HepG2 (cell line): Measurements from ENCODE around the gene CD274. TPM values are rescaled to one million over a fixed set of nuclear protein-coding genes. Genes with fewer than 3 reads are reported as not detected.

Experiments
- ATF5 ChIP-seq: sonication (generic); formaldehyde crosslinking; IDR thresholded peaks from 2 replicates; pipeline ENCODE4 v1.4.0; 2020; ENCODE audit warnings: mild to moderate bottlenecking, low read depth, missing genetic modification reagents
- ATF7 ChIP-seq, 2 experiments: fragments of 450-650 bp in 1 of 2; sonication (generic) in 1 of 2; formaldehyde crosslinking in 1 of 2; IDR thresholded peaks; 2 replicates each; pipeline versions ENCODE4 v1.4.0 to v1.6.1; 2016 to 2020; ENCODE audit warnings: antibody characterized with exemption in 1 of 2, mild to moderate bottlenecking in 1 of 2, missing genetic modification reagents in 1 of 2
- CBFB ChIP-seq: sonication (generic); formaldehyde crosslinking; IDR thresholded peaks from 2 replicates; pipeline ENCODE4 v1.4.0; 2020; ENCODE audit warnings: missing genetic modification reagents
- JUND ChIP-seq: sonication (generic); formaldehyde crosslinking; IDR thresholded peaks from 2 replicates; pipeline ENCODE4 v1.8.0; 2022; ENCODE audit warnings: mild to moderate bottlenecking, missing genetic modification reagents
- NR2F1 ChIP-seq, 2 experiments: fragments of 450-650 bp in 1 of 2; formaldehyde crosslinking in 1 of 2; IDR thresholded peaks; 2 replicates each; pipeline versions ENCODE4 v1.5.0 to v1.6.1; 2016 to 2020; ENCODE audit warnings: mild to moderate bottlenecking in 1 of 2, missing compliant biosample characterization in 1 of 2, missing genetic modification reagents in 1 of 2, moderate library complexity in 1 of 2
- SMAD1 ChIP-seq: sonication (generic); formaldehyde crosslinking; IDR thresholded peaks from 2 replicates; pipeline ENCODE4 v1.4.0; 2020; ENCODE audit warnings: missing genetic modification reagents, low read depth, mild to moderate bottlenecking, borderline replicate concordance
- SRY ChIP-seq: sonication (generic); formaldehyde crosslinking; IDR thresholded peaks from 2 replicates; pipeline ENCODE4 v1.8.0; 2022; ENCODE audit warnings: mild to moderate bottlenecking, missing genetic modification reagents
- ZFP36L1 ChIP-seq: sonication (generic); formaldehyde crosslinking; IDR thresholded peaks from 2 replicates; pipeline ENCODE4 v1.8.0; 2022; ENCODE audit warnings: mild to moderate bottlenecking, missing genetic modification reagents, moderate library complexity
- ZMAT3 ChIP-seq: sonication (generic); formaldehyde crosslinking; conservative IDR thresholded peaks from 2 replicates; pipeline ENCODE4 v1.7.0; 2021; ENCODE audit warnings: missing genetic modification reagents
- ZMYM3 ChIP-seq: sonication (generic); formaldehyde crosslinking; IDR thresholded peaks from 2 replicates; pipeline ENCODE4 v1.5.1; 2020; ENCODE audit warnings: mild to moderate bottlenecking, missing genetic modification reagents
- ZNF205 ChIP-seq: IDR thresholded peaks from 2 replicates; pipeline ENCODE4 v1.6.1; 2018; ENCODE audit warnings: missing biosample characterization, missing genetic modification reagents
- ZNF430 ChIP-seq: sonication (generic); formaldehyde crosslinking; IDR thresholded peaks from 2 replicates; pipeline ENCODE4 v1.9.0; 2021; ENCODE audit warnings: mild to moderate bottlenecking, missing genetic modification reagents
- ZNF781 ChIP-seq: sonication (generic); formaldehyde crosslinking; IDR thresholded peaks from 2 replicates; pipeline ENCODE4 v1.5.1; 2020; ENCODE audit warnings: borderline replicate concordance, mild to moderate bottlenecking, missing genetic modification reagents; ENCODE audit errors: not compliant biosample characterization
- ZNF883 ChIP-seq: sonication (generic); formaldehyde crosslinking; IDR thresholded peaks from 2 replicates; pipeline ENCODE4 v1.5.1; 2020; ENCODE audit warnings: mild to moderate bottlenecking, missing genetic modification reagents; ENCODE audit errors: not compliant biosample characterization
- polyA plus RNA-seq, 8 experiments: library from polyadenylated mRNA; depleted of rRNA in 3 of 8; stranded (reverse) in 7 of 8; unstranded in 1 of 8; fragments of >200 nt; fragmentation: Illumina TruSeq in 4 of 8; extraction: Trizol in 4 of 8; gene quantifications; 2 replicates each; pipeline versions ENCODE4 v1.2.1 to v1.2.3, GENCODE V29; 2011 to 2016; ENCODE audit warnings: low read depth in 4 of 8, missing spikeins in 1 of 8, mixed read lengths in 1 of 8; ENCODE audit not compliant: insufficient read depth in 1 of 8
- total RNA-seq, 5 experiments: library from RNA; depleted of rRNA; stranded (reverse); fragments of >200 nt; fragmentation: Illumina TruSeq; extraction: Trizol; gene quantifications; 2 replicates each; pipeline ENCODE4 v1.2.3, GENCODE V29; 2016; ENCODE audit warnings: low read depth in 1 of 5
- TF ChIP-seq, protein P1 (sequence below): sonication (generic); formaldehyde crosslinking; IDR thresholded peaks from 2 replicates; pipeline ENCODE4 v1.4.0; 2020; ENCODE audit warnings: mild to moderate bottlenecking, missing genetic modification reagents
- TF ChIP-seq, protein P2 (sequence below): sonication (generic); formaldehyde crosslinking; IDR thresholded peaks from 2 replicates; pipeline ENCODE4 v1.8.0; 2022; ENCODE audit warnings: mild to moderate bottlenecking, missing genetic modification reagents, borderline replicate concordance

The CD274 gene
- total and polyA plus RNA-seq, 2 of the 13 experiments (the other 11 are each of a cell fraction or from before 2014, with no cell fraction given), result 0.17 to 0.49 TPM

DNA sequence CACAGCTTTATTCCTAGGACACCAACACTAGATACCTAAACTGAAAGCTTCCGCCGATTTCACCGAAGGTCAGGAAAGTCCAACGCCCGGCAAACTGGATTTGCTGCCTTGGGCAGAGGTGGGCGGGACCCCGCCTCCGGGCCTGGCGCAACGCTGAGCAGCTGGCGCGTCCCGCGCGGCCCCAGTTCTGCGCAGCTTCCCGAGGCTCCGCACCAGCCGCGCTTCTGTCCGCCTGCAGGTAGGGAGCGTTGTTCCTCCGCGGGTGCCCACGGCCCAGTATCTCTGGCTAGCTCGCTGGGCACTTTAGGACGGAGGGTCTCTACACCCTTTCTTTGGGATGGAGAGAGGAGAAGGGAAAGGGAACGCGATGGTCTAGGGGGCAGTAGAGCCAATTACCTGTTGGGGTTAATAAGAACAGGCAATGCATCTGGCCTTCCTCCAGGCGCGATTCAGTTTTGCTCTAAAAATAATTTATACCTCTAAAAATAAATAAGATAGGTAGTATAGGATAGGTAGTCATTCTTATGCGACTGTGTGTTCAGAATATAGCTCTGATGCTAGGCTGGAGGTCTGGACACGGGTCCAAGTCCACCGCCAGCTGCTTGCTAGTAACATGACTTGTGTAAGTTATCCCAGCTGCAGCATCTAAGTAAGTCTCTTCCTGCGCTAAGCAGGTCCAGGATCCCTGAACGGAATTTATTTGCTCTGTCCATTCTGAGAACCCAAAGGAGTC is at the start of gene CD274 (continued):
- TF ChIP-seq, protein P1, sequence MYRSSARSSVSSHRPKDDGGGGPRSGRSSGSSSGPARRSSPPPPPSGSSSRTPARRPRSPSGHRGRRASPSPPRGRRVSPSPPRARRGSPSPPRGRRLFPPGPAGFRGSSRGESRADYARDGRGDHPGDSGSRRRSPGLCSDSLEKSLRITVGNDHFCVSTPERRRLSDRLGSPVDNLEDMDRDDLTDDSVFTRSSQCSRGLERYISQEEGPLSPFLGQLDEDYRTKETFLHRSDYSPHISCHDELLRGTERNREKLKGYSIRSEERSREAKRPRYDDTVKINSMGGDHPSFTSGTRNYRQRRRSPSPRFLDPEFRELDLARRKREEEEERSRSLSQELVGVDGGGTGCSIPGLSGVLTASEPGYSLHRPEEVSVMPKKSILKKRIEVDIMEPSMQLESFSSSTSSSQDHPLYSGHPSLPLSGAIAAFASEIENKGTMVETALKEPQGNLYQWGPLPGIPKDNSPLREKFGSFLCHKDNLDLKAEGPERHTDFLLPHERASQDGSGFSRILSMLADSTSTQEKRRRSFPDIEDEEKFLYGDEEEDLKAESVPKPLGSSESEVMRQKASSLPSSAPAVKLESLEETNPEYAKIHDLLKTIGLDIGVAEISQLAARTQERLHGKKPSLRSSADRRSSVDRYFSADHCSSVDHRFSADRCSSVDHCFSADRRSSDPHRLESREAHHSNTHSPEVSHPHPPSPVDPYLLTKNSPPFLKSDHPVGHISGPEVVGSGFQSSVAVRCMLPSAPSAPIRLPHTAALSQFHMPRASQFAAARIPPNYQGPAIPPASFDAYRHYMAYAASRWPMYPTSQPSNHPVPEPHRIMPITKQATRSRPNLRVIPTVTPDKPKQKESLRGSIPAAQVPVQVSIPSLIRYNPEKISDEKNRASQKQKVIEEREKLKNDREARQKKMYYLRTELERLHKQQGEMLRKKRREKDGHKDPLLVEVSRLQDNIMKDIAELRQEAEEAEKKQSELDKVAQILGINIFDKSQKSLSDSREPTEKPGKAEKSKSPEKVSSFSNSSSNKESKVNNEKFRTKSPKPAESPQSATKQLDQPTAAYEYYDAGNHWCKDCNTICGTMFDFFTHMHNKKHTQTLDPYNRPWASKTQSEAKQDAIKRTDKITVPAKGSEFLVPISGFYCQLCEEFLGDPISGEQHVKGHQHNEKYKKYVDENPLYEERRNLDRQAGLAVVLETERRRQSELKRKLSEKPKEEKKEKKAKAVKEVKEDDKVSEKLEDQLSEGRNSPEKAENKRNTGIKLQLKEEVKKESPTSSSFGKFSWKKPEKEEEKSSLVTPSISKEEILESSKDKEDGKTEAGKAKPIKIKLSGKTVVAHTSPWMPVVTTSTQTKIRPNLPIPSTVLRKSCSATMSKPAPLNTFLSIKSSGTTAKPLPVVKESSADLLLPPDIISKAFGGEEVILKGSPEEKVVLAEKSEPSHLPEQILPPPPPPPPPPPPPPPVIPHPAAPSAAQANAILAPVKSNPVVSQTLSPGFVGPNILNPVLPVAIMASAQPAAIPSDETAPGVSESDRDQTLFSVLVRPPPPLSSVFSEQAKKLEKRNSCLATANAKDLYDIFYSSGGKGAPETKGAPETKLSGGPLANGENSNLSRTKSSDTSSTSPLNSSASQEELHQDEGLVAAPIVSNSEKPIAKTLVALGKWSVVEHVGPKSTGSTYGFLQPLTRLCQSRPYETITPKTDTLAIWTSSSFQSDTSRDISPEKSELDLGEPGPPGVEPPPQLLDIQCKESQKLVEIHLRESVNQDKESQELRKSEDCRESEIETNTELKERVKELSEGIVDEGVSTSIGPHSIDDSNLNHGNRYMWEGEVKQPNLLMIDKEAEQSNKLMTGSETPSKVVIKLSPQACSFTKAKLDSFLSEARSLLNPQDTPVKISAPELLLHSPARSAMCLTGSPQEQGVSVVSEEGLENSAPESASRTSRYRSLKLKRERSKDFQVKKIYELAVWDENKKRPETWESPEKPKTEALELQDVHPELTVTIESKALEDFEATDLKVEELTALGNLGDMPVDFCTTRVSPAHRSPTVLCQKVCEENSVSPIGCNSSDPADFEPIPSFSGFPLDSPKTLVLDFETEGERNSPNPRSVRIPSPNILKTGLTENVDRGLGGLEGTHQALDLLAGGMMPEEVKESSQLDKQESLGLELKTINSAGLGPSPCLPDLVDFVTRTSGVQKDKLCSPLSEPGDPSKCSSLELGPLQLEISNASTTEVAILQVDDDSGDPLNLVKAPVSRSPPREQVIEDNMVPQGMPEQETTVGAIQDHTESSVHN (CRISPR knock-in tag), result no peak
- TF ChIP-seq NR2F1 (CRISPR knock-in tag; IDR thresholded peaks at IDR 0.05), result peak in 1 of 2 experiments; percentile 41; a peak in 1 of 4 replicates
- peak; percentile 63 for TF ChIP-seq ZNF883 (CRISPR knock-in tag)
- TF ChIP-seq ZMAT3 (CRISPR knock-in tag), result peak; percentile 59; the same call in 1 of the 2 replicates
- peak; percentile 68; the same call in 1 of the 2 replicates for TF ChIP-seq ZFP36L1 (CRISPR knock-in tag)
- TF ChIP-seq JUND, result no peak
- TF ChIP-seq CBFB (CRISPR knock-in tag), result 0 out of 2 replicates have a peak, but pooled peaks have one; percentile 32
- TF ChIP-seq SMAD1, result no peak
- TF ChIP-seq ATF5, result no peak
- no peak for TF ChIP-seq ATF7 (IDR thresholded peaks at IDR 0.05)
- no peak for TF ChIP-seq ATF7 (CRISPR knock-in tag; IDR thresholded peaks at IDR 0.05)
- 0 out of 2 replicates have a peak, but pooled peaks have one; percentile 57 for TF ChIP-seq ZNF205 (CRISPR knock-in tag)
- TF ChIP-seq SRY (CRISPR knock-in tag), result no peak
- peak; percentile 71 for TF ChIP-seq ZMYM3 (CRISPR knock-in tag)
- TF ChIP-seq ZNF430 (CRISPR knock-in tag), result peak; percentile 73; the same call in 1 of the 2 replicates
- TF ChIP-seq, protein P2, sequence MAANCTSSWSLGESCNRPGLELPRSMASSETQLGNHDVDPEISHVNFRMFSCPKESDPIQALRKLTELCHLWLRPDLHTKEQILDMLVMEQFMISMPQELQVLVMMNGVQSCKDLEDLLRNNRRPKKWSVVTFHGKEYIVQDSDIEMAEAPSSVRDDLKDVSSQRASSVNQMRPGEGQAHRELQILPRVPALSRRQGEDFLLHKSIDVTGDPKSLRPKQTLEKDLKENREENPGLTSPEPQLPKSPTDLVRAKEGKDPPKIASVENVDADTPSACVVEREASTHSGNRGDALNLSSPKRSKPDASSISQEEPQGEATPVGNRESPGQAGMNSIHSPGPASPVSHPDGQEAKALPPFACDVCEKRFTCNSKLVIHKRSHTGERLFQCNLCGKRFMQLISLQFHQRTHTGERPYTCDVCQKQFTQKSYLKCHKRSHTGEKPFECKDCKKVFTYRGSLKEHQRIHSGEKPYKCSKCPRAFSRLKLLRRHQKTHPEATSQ (CRISPR knock-in tag), result peak; percentile 72; the same call in 1 of the 2 replicates
- TF ChIP-seq ZNF781 (CRISPR knock-in tag), result peak; percentile 36
